ENCODE data around the gene DTHD1. TPM values are rescaled to one million over a fixed set of nuclear protein-coding genes. Genes with fewer than 3 reads are reported as not detected.

Gene DTHD1
- total RNA-seq, 4 donors from 2014 or later, result 0.19 to 1.0 (median 0.30) TPM

DNA sequence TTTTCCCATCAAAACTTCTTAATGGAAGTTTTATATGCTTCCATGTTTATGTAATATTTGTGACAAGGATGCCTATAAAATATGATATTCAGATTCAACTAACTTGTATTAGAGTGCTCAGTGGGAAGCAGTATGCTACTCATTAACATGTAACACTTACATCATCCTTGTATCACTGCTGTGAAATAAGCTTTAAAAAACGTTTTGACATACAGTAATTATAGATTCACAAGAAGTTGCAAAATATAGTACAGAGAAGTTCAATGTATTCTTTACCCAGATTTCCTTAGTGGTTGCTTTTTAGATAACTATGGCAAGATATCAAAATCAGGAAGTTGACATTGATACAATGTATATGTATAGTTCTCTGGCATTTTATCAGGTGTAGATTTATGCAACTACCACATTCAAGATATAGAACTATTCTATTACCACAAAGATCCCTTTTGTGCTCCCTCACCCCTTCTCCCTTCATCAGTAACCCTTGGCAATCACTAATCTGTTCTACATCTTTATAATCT is 56.3 kb downstream of the DTHD1 start:
- no peak for TF ChIP-seq POLR2A (IDR thresholded peaks at IDR 0.05)
- TF ChIP-seq, protein P1, sequence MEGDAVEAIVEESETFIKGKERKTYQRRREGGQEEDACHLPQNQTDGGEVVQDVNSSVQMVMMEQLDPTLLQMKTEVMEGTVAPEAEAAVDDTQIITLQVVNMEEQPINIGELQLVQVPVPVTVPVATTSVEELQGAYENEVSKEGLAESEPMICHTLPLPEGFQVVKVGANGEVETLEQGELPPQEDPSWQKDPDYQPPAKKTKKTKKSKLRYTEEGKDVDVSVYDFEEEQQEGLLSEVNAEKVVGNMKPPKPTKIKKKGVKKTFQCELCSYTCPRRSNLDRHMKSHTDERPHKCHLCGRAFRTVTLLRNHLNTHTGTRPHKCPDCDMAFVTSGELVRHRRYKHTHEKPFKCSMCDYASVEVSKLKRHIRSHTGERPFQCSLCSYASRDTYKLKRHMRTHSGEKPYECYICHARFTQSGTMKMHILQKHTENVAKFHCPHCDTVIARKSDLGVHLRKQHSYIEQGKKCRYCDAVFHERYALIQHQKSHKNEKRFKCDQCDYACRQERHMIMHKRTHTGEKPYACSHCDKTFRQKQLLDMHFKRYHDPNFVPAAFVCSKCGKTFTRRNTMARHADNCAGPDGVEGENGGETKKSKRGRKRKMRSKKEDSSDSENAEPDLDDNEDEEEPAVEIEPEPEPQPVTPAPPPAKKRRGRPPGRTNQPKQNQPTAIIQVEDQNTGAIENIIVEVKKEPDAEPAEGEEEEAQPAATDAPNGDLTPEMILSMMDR (IDR thresholded peaks at IDR 0.05), result no peak
- intact Hi-C loops (cut with DNase I), result no loop called here
- Histone ChIP-seq H3K4me3 (no peak overlapping the region), H3K9me3 (no peaks in the 10 kb centered on the region), H3K27me3 (no peaks in the 10 kb centered on the region), H3K27ac (no peak overlapping the region), H3K4me1 (no peaks in the 10 kb centered on the region), H3K36me3 (no peaks in the 10 kb centered on the region)
- no peak for DNase-seq
- WGBS, 2 donors, result 11 to 13% methylated on average over 1 of the region's 1 CpG

DNA sequence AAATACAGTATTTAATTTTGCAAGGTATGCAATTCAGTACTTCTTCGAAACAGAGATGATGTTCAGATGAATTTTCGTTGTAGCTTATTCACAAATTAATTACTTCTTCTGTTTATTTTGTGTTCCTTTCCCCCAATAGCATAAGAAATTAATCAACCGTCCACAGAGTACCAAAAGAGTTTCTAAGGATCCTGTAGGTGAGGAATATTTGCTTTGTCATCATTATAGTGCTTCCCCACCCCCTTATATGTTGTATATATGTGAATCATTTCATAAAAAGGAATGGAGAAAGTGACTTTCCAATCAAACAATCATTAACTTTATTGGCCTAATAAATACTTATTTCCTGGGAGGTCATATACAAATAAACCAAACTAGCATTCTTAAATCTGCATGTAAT is 57.6 kb downstream of the DTHD1 start:
- WGBS, 2 donors, result 53 to 88% methylated on average over 3 of the region's 3 CpGs
- intact Hi-C loops (cut with DNase I), result no loop called here

DNA sequence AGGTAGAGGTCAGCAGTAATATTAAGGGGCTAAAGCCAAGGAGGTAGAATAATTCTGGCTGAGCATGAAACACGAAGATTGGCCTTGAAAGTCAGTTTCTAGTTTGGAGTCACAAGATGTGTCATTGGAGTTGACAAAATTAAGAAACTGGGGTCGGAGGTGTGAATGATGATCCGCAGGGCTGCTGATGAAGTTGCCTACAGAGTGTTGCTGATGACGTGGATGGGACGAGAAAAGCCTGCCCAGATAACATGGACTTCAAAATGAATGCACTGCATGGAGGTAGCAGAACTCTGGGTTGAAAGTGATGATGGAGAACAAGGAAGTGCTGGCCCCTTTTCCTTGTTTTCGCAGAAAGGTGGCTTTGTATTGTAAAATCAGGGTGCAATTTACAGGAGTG is 60.5 kb downstream of the DTHD1 start:
- Histone ChIP-seq H3K4me1 (no peaks in the 10 kb centered on the region), H3K36me3 (no peaks in the 10 kb centered on the region), H3K27me3 (no peaks in the 10 kb centered on the region), H3K9me3 (no peaks in the 10 kb centered on the region), H3K4me3 (no peak overlapping the region), H3K27ac (no peak overlapping the region)
- DNase-seq, result no peak
- intact Hi-C loops (cut with DNase I), result no loop called here
- TF ChIP-seq, protein P1 (IDR thresholded peaks at IDR 0.05), result no peak
- TF ChIP-seq POLR2A (IDR thresholded peaks at IDR 0.05), result no peak
- WGBS, 2 donors, result 93 to 94% methylated on average over 6 of the region's 6 CpGs

More for the DNA sequence above, 57.6 kb downstream of the DTHD1 start:
- Histone ChIP-seq H3K9me3 (no peaks in the 10 kb centered on the region), H3K27ac (no peak overlapping the region), H3K27me3 (no peaks in the 10 kb centered on the region), H3K36me3 (no peaks in the 10 kb centered on the region), H3K4me1 (no peaks in the 10 kb centered on the region), H3K4me3 (no peak overlapping the region)
- no peak for TF ChIP-seq POLR2A (IDR thresholded peaks at IDR 0.05)
- TF ChIP-seq, protein P1 (IDR thresholded peaks at IDR 0.05), result no peak
- no peak for DNase-seq

DNA sequence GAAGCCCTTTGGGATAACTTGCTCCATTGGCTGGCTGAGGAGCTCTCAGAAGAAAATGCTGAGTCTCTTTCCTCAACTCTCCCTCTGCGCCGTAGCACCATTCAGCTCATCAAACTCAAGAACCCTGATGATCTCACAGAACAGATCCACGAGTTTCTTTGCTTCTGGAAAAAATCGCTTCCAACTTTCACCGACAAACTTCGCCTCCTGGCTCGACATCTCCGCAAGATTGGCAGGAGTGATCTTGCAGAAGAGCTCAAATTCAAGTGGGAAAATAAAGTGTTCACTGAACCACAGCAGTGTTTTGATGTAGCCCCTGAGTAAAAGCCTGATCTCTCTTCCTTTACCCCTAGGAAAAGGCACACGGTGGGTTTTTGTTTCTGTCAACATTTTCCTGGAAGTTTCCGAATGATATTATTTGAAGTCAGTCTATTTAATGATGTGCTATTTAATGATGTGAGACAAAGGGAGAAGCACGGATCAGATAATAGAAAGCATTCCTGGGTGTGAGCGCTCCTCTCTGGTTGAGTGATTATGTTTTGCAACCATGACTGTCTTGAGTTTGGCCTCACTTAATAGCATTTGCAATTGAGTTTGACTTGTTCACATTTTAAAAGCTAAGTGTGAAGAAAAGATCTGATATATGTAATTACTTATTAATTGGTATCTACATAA is 62.2 kb downstream of the DTHD1 start:
- no peaks in the 10 kb centered on the region for H3K27me3 ChIP-seq
- WGBS, 2 donors, result 83 to 88% methylated on average over 12 of the region's 12 CpGs

DNA sequence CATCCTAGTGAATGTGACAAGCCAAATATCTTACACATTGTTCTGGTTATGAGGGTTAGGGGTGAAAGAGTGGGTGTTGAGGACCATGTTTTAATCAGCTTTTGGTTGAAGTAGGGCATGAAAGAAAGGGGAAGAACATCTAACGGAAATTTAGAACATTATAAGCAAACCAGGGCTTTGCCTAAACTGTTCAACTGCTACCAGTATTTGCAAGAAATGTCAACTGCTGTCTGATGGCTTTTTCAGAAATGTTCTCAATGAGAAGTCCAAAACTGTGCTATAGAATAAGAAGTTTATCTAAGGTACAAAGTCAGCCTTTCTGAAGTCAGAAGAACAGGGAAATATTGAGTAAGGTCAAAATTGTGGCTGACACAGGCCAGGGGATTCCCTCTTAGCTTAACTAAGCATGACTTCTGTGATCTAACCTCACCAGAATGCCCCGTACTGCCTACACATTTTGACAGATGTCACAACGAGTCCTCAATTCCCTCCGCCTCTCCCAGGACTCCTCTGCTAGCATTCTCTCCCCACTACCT is 67.1 kb downstream of the DTHD1 start:
- Histone ChIP-seq H3K36me3 (no peaks in the 10 kb centered on the region), H3K9me3 (no peaks in the 10 kb centered on the region), H3K27ac (no peak overlapping the region), H3K27me3 (no peaks in the 10 kb centered on the region), H3K4me1 (no peaks in the 10 kb centered on the region), H3K4me3 (no peak overlapping the region)
- TF ChIP-seq, protein P1 (IDR thresholded peaks at IDR 0.05), result no peak
- TF ChIP-seq POLR2A (IDR thresholded peaks at IDR 0.05), result no peak
- intact Hi-C loops (cut with DNase I), result no loop called here
- no peak for DNase-seq
- 45 to 56% methylated on average over 4 of the region's 4 CpGs for WGBS, 2 donors

More for the DNA sequence above, 62.2 kb downstream of the DTHD1 start:
- DNase-seq, result no peak
- Histone ChIP-seq H3K36me3 (no peaks in the 10 kb centered on the region), H3K4me1 (no peaks in the 10 kb centered on the region), H3K4me3 (no peak overlapping the region), H3K27ac (no peak overlapping the region), H3K9me3 (no peaks in the 10 kb centered on the region)
- intact Hi-C loops (cut with DNase I), result no loop called here
- TF ChIP-seq POLR2A (IDR thresholded peaks at IDR 0.05), result no peak
- TF ChIP-seq, protein P1 (IDR thresholded peaks at IDR 0.05), result no peak
